Choroid plexus epithelial cell (primary cell): ENCODE data around the gene DPM2.

Experiments
- DNase-seq: peaks from one replicate; pipeline ENCODE4 v3.0.0-alpha.2; 2010; ENCODE audit warnings: low read depth
- H3K4me3 ChIP-seq: 2 replicates; pipeline ENCODE4 v1.5.1; 2011; ENCODE audit warnings: low read depth, mild to moderate bottlenecking, control low read depth, low read length, moderate library complexity
- CTCF ChIP-seq: conservative IDR thresholded peaks from 2 replicates; pipeline ENCODE4 v1.5.1; 2011; ENCODE audit warnings: low read depth, mild to moderate bottlenecking, control low read depth, inconsistent platforms, low read length, moderate library complexity

The DPM2 gene

GRCh38 chr9:127927201-127927987 lies 10.3 kb downstream of the DPM2 start:
- DNase-seq: no peak
- peak overlapping the region; percentile 44 for H3K4me3 ChIP-seq
- no peak for TF ChIP-seq CTCF

- no peak for DNase-seq
- peak overlapping the region; percentile 44 for H3K4me3 ChIP-seq
- no peak for TF ChIP-seq CTCF
Observed at GRCh38 chr9:127926906-127927200, 10.8 kb downstream of the DPM2 start.

GRCh38 chr9:127925959-127926905 lies 11.4 kb downstream of the DPM2 start:
- no peak overlapping the region for H3K4me3 ChIP-seq
- TF ChIP-seq CTCF: no peak
- no peak for DNase-seq

GRCh38 chr9:127924736-127925444 lies 12.8 kb downstream of the DPM2 start:
- no peak for DNase-seq
- H3K4me3 ChIP-seq: no peak overlapping the region
- no peak for TF ChIP-seq CTCF

- no peak for TF ChIP-seq CTCF
- peak; percentile 83 for DNase-seq
Observed at GRCh38 chr9:127923771-127924170, 13.9 kb downstream of the DPM2 start.

GRCh38 chr9:127923046-127923445 lies 14.6 kb downstream of the DPM2 start:
- TF ChIP-seq CTCF: no peak
- no peak overlapping the region for H3K4me3 ChIP-seq
- DNase-seq: no peak

More at GRCh38 chr9:127923771-127924170, 13.9 kb downstream of the DPM2 start:
- H3K4me3 ChIP-seq: no peak overlapping the region
